GM04504 (cell line): Measurements from ENCODE around the gene ACSF3.

Experiments used
- DNase-seq: peaks from one replicate; pipeline ENCODE4 v3.0.0-alpha.2; 2012; ENCODE audit warnings: low read depth

ACSF3 gene

DNA sequence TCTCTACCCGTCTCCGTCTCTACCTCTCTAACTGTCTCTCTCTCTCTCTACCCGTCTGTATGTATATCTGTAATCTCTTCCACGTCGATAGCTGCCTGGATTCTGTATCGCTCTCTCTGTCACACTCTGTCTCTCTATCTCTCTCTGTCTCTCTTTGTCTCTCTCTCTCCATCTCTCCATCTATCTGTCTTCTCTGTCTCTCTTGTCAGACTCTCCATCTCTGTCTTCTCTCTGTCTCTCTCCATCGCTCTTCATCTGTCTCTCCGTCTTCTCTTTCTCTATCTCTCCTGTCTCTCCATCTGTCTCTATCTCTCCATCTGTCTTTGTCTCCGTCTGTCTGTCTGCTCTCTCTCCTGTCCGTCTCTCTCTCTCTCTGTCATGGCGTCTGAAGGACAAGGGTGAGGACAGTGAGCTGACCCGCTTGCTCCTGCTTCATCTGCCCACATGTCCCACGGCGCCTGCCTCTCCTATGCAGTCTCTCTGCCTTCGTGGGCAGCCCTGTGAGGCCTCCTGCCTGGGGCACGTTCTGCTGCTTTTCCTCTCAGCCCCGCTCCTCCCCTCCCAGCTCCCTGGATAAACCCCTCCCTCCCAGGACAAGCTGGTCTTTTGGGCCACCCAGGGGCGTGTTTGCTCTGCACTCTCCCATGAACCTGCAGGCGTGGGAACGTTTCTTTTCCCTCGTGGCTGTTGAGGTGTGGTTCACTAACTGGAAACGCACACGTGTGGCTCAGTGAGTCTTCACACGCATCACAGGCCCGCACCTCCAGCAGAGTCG lies 18.9 kb downstream of the ACSF3 start:
- DNase-seq: no peak

DNA sequence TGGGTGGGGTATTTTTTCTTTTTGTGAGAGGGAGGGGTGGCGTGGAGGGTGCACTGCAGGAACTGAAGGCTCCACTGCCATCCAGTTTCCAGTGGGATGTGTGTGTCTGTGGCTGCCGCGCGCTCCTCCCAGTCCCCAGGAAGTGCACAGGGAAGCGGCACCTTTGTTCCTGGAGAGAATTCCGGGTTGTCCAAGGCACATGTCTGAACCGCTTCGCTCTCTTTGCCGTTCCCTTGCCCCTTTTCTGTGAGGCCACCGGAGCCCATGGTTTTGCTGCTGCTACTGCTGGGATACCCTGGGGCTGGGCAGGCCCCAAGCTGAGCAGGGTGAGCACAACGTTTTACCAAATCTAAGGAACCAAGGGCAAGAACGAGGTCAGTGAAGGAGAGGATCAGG lies 19.5 kb downstream of the ACSF3 start:
- DNase-seq: no peak

GRCh38 chr16:89113661-89114060 lies 20.0 kb downstream of the ACSF3 start:
- DNase-seq: no peak

- DNase-seq: no peak
These were observed 20.7 kb downstream of the ACSF3 start for GRCh38 chr16:89114159-89114981.

DNA sequence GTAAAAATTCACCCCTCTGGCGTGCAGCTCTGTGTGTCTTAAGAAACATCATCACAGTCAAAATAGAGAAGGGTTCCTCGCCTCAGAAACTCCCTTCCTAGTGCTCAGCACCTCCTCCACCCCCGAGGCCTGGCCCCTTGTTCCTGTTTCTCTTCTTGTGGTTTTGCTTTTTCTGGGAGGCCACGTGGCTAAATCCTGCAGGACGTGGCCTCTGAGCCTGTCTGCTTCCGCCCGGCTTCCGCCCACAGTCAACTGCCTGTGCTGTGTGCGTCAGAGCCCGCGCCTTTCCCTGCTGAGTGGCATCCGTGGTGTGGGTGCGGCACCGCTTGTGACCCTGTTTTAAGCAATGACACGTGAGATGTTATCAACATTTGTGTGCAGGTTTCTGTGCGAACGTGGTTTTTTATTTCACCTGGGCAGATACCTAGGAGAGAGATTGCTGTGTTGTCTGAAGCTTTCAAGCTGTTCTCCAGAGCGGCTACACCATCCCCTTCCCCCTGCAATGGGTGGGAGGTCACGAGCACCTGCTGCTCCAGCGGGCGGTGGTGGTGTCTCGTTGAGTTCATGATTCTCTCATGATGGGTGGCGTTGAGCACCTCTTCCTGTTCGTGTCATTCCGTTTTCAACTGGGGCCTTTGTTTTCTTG lies 21.7 kb downstream of the ACSF3 start:
- DNase-seq: no peak

- DNase-seq: no peak
These were observed 22.9 kb downstream of the ACSF3 start for GRCh38 chr16:89116341-89117226.

DNA sequence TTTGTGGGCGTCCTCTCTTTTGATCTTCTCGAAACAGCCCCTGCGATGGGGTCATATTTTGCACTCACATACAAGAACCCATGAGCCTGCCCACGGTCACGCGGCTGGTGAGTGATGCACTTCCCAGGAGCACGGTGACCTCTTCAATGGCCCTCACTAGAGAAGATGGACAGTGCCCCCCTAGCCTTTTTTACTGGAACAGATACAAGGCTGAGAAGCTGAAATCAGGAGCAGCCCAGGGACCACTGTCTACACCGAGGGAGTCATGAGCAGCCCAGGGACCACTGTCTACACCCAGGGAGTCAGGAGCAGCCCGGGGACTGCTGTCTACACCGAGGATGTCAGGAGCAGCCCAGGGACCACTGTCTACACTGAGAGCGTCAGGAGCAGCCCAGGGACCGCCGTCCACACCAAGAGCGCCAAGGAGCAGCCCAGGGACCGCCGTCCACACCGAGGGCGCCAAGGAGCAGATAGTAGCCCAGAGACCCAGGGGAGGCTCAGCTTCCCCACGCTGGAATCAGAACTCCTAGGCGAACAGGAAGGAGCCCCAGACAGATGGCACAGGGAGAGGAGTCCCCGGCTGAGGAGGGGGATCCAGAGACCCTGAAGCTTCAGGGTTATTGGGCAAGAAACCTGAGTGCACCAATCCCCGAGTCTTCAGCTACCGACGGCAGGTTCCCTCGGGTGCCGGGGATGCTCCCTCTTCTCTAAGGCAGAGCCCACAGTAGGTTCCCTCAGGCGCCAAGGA lies 23.7 kb downstream of the ACSF3 start:
- no peak for DNase-seq

DNA sequence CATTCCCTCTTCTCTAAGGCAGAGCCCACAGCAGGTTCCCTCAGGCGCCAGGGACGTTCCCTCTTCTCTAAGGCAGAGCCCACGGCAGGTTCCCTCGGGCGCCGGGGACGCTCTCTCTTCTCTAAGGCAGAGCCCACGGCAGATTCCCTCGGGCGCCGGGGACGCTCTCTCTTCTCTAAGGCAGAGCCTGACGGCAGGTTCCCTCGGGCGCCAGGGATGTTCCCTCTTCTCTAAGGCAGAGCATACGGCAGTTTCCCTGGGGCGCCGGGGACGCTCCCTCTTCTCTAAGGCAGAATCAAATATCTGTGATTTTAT lies 24.3 kb downstream of the ACSF3 start:
- no peak for DNase-seq

DNA sequence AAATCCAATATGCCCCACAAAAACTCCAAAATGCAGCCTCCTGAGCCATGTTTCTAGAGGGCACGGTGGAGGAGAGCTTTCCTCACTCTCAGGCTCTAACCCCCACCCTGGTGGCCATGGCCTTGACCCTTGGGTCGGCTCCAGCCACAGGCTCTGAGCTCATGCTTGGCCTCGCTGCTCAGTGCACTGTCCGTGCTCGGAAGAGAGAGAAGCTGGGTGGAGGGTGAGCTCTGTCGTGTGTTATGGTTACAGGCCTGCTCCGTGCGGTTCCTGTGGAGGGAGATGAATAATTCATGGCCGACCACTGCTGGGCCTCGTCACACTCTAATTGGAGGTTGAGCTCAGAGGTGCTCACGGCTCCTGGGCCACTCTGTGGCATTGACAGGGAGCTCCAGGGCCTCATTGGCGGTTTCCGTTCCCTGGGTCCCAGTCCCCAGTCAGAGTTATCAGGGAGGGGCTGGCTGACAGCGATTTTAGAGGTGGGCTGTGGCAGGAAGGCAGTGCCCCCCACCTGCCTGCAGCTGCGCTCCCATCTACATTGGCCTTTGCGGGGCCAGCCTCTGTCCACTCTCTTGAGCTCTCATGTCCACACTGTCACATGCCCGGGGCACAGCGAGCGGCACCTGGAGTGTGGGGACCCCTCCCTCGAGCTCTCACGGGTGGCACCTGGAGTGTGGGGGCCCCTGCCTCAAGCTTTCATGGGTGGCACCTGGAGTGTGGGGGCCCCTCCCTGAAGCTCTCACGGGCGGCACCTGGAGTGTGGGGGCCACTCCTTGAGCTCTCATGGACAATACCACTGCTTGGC lies 24.9 kb downstream of the ACSF3 start:
- no peak for DNase-seq

DNA sequence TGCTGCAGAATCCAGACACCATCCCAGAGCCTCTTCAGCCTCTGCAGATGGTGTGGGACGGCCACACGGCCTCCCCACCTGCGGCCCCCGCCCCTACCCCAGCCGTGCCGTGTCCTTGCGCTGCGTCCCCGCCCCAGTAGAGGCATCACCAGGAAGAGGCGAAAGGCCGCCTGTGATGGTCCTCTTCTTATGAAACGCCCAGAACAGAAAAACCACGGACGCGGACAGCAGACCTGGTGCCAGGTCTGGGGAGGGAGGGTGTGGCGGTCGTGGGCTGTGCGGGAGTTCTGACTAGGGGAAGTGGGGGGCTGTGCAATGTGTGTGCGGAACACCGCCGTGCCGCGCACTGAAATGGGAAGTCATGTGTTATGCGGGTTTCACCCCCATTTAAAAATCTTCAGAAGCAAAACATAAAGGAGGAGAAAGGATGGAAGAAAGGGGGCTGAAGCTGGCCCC lies 25.5 kb downstream of the ACSF3 start:
- no peak for DNase-seq

- DNase-seq: no peak
These were observed 26.0 kb downstream of the ACSF3 start for GRCh38 chr16:89119661-89120141.

DNA sequence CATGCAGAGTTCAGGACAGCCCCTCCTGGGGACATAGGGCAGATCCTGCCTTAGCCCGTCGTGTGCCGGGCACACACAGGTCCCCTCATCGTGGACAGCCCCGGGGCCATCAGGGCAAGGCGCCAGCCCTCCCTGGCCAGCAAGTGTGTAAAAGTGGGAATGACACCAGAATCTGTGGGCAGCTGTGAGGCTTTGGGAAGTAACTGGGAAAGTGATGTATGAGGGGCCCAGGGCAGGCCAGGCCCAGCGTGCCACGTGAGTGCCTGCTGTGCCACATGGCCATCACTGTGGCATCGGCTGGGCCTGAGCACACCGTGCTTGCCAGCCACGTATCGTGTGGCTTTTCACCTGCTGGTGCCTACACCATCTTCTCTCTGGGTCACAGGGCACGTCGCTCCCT lies 26.6 kb downstream of the ACSF3 start:
- DNase-seq: no peak

GRCh38 chr16:89120921-89121351 lies 27.3 kb downstream of the ACSF3 start:
- no peak for DNase-seq

- no peak for DNase-seq
These were observed 28.2 kb downstream of the ACSF3 start for GRCh38 chr16:89121691-89122321.

DNA sequence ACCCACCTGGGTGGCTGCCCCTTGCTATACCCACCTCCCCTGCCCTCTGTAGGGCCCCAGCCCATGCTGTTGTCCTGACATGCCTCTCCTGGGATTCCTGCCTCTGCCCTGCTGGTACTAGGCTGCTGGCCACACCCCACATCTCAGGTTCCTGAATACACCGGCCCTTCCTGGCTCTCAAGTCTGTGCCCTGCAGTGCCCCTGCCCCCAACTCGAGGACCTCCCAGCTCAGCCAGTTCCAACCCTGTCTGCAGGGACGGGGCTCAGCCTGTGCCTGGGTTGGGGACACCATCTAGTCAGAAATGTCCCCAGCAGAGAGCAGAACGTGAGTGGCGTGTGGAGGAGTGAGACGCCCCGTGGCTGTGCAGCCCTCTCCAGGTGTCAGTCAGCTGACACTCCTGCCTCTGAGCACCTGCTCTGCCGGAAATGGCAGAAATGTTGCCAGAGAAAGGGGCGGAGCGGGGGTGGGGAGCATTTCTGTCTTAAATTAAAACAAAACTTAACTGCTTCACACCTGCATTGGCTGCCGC lies 28.7 kb downstream of the ACSF3 start:
- no peak for DNase-seq

GRCh38 chr16:89123001-89123830 lies 29.6 kb downstream of the ACSF3 start:
- no peak for DNase-seq

GRCh38 chr16:89123831-89124100 lies 30.1 kb downstream of the ACSF3 start:
- DNase-seq: no peak

- DNase-seq: no peak
These were observed 35.7 kb downstream of the ACSF3 start for GRCh38 chr16:89129378-89129777.

- no peak for DNase-seq
These were observed 36.8 kb downstream of the ACSF3 start for GRCh38 chr16:89130448-89130847.
